Left lobe of liver (tissue), 2 donors: ENCODE measurements around the gene HOXA3. TPM values are rescaled to one million over a fixed set of nuclear protein-coding genes. Genes with fewer than 3 reads are reported as not detected.

Experiments used
- ATAC-seq: fragments of 200-7000 bp; cut with Tn5 transposase; one replicate; pipeline ENCODE4 v1.9.1; 2020; ENCODE audit warnings: mild to moderate bottlenecking, moderate library complexity
- DNase-seq: peaks from one replicate; pipeline ENCODE4 v3.0.0-alpha.2; 2020; ENCODE audit warnings: low spot score
- total RNA-seq: library from RNA; stranded (reverse); gene quantifications from one replicate; pipeline ENCODE4 v1.2.1, GENCODE V29; 2021
- donor health status: DM: no; HTN: no; CAD: no; lungs with moderate emphysema.
- donor health status: DM: no; HTN: yes; CAD: no.

Gene HOXA3
- total RNA-seq, 1 donor from 2014 or later, result 0.30 TPM

DNA sequence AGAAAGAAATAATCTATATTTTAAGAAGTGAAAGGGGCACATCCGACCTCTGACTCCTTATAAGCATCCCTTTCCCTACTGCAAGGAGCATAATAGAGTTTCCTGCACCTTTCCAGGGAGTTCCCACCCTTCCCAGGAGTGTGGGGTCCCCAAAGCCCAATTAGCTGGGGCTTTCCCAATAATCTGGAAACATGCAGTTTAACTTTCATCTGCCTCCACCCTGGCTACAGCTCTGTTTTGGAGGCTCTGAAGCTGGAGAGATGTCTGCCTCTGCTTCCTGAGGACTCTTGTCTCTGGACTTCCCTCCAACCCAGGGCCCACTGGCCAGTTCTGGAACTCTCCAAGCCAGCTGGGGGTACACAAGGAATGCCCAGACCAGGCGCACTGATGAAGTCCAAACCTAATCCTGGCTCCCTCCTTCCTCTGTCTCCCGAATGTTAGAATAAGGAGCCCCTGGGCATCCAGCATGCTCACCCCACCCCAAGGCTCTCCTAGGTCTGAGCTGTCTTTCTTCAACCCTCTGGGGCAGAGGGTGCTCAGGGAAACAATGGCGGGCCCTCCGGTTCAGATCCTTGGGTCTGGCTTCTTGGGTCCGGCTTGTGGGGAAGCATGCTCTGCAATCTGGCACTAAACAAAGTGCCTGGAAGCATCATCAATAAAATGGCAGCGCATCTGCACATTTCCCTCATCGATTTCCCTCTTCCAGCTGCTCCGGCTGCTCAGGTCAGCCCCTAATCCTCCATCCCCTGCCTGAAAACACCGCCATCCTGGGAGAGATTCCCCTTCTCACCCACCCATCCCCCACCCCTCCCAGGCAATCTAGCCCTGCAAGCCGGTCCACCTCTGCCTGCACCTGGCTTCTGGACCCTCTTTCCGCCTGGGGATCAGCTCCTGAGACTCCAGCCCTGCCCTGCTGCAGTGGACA, 35.2 kb downstream of the HOXA3 start:
- ATAC-seq (no peak), DNase-seq (peak; percentile 30)

DNA sequence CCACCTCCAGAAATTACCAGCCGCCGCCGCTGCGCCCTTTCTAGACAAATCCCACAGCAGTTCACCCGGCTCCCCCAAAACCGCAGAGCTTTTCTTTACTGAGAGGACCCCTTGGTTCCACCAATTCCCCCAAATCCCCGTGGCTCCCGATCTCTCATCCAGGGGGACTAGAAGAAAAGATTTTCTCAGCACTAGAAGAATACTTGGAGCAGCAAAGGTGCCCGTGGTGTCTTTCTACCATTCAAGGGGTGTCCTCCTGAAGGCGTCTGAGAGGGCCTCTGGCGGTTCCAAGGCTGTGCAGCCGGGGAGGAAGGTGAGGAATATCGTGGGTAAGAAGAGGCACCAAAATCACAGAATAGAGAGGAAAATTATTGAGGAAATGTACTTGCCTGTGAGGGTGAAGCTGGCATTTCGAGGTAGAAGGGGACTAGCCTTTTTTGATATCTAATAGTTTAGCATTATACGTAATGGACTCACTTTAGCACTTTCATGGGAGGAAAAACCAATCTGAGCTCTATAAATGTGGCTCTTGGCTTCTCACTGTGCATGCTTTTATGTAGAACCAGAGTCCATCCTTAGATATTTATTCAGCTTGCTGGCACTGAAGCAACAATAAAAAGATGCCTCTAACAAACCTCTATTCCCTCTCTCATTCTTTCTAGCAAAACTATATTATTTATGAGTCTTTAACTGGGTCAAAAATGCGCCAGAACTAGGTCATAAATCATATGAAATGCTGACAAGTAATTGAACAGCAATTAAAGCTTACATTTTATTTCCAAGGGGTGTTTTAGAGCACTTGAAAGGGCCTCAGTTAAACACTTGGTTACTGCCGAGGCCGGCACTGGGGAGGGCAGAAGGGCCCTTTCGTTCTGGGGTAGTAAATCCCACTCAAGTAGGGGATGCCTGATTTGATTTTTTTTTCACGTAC, 36.1 kb downstream of the HOXA3 start:
- DNase-seq (peak; percentile 18), ATAC-seq (no peak)

DNA sequence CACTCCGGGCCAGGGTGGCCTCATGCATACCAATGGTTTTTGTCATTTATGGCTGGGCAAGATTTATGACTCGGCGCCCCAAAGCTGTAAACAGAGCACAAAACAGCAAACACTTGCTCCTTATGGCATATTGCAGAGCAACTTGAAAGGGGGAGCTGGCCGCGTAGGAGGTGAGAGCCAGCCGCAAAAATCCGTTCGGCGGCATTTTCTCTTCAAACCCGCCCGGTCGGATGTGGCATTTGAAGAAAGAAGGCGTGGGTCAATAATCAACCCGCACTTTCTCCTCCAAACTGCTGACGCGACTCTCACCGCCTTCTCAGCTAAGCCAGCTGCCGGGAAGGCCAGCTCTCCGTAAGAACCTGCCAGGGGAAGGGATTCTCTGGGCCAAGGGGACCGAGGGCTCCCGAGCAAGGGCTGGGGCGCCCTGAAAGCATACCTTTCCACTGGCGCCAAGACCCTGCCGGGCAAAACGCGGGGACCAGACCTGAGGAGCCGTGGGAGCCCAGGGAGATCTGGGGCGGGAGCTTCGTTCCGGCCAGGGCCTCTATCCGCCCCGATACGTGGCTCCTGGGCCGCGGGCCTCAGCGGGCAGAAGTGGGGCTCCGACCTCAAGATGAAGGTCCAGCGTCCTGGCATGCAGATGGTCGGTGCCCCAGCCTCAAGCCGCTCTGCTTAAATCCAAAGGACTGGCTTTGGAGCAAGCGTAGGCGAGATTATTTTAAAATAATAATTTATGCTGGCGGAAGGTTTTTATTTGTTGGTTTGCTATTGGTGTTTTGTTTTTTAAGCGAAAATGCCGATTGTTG, 37.0 kb downstream of the HOXA3 start:
- ATAC-seq (no peak), DNase-seq (no peak)

DNA sequence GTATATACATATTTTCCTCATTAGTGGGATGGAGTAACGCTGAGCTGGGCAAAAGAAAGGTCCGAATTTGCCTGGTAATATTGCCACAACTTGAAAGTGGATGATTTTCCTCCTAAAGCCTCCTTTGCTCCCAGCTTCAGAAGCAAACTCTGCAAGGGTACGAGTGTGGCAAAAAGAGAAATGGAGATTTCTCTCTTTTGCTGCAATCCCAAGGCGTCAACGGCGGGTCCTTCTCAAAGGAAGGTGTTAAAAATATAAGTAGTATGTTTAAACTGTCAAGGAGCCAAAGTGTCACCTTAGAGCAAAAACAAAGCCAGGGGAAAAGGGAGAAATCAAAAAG, 37.5 kb downstream of the HOXA3 start:
- ATAC-seq (no peak), DNase-seq (no peak)

DNA sequence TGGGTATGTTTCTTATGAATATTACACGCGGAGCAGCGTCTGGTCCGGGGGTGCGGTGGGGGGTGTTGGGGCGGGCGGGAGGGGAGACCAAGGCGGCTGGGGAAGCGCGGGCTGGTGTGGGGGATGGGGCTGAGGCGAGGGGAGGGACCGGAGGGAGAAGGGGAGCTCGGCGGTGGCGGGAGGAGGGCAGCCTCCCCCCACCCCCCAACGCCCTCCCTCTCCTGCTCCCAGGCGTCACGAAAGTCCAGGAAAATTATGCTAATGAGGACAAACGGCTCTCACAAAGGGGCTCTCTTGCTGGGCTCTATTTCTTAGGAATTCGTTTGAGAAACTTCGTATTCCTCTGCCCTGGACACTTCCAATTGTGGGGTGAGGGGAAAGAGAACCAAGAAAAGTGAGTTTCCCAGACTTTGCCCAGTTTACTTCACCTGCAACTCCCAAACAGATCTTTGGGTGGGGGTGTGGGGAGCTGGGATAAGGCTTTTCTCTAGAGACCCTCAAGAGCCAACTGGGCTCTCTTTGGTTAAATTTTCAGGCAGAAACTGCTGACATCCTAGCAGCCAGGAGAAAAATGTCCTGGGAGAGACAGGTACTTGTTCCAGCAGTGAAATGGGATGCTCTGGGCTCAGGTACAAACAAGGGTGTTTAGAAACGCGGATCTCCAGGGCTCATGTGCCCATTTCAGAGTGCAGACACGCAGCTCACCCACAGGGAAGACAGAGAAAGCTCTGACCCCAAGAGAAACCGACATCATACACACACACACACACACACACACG, 38.2 kb downstream of the HOXA3 start:
- ATAC-seq (peak; percentile 50), DNase-seq (no peak)

DNA sequence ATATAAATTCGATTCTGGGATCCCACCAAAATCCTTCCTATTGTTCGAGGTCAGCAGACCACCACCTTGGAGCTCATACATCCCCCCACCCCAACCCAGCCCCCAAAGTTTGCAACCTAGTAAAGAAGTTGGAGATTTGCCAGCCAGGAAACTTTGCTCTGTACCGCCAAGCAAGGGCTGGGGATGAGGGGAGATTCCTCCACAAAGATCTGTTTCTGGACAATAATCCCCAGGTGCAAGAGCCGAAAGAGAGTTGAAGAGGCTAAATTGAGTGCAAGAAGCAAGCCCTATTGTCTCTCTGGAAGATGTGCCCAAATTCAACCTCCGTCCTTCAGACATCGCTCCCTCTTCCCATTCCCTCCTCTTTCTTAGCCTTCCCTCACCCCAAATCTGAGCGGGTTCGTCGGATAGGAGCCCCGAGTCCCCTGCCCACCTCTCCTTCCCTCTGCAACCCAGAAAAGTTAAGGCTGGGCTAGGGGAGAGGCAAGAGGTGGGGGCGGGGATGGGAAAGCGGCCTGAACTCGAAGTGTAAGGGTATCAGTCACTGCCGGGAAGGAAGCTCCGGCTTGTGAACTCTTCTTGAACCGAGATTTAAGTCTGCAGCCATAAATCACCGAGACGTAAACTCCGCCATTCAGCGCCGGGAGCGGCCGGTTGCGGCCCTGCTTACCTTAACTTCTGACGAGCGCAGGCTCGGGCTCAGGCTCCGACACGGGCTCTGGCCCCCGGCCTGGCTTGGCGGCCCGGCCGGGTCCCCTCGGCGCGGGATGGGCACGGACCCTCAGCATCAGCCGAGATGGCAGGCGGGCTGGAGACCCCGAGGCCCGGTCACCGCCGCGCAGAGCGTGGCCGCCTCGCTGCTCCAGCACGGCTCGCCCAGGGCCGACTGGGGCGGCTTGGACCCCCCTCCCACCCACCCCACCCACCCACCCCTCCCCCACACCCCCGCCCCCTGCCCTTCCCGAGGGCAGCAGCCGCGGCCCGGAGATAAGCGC, 39.1 kb downstream of the HOXA3 start:
- ATAC-seq, result peak; percentile 53
- DNase-seq, result no peak

DNA sequence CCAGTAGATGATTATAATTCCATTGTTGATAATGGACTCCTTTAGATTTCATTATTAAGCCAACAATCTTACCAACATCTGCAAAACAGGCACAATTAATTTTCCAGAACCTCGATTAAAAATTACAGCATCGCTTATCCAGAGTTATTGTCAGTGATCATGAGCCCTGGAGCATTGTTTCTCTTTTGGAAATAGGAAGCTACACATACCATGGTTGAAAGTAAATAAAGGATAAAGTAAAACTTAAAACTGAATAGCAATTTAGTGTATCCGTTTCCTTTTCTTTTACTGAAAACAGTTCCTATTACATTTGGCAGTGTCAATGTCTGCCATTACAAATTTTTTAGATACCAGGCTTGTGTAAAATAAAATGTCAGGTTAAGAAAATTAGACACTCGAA, 40.0 kb downstream of the HOXA3 start:
- DNase-seq, result no peak

DNA sequence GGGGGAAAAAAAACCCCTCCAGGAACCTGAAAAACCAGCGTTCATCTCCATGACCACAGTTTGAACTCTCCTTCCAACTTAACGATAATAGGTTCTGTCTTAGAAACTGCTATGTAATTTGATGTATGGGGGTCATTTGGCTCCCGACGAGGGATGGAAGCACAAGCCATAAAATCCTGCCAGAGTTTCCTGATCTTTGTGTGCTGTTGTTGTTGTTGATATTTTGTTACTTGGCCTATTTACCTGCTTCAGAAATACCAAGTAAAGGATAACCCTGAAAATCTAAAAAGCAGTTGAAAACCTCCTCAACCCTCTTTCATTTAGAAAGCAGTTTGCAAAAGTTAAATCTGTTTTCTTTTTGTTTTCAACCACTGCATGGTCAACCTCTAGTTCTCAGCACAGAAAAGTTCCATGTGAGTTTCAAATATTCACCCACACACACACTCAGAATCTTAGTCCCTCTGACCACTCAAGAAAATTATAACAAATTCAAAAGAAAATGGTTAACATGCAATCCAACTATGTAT, 40.6 kb downstream of the HOXA3 start:
- ATAC-seq (no peak), DNase-seq (no peak)

More for the DNA sequence above, 40.0 kb downstream of the HOXA3 start:
- no peak for ATAC-seq

DNA sequence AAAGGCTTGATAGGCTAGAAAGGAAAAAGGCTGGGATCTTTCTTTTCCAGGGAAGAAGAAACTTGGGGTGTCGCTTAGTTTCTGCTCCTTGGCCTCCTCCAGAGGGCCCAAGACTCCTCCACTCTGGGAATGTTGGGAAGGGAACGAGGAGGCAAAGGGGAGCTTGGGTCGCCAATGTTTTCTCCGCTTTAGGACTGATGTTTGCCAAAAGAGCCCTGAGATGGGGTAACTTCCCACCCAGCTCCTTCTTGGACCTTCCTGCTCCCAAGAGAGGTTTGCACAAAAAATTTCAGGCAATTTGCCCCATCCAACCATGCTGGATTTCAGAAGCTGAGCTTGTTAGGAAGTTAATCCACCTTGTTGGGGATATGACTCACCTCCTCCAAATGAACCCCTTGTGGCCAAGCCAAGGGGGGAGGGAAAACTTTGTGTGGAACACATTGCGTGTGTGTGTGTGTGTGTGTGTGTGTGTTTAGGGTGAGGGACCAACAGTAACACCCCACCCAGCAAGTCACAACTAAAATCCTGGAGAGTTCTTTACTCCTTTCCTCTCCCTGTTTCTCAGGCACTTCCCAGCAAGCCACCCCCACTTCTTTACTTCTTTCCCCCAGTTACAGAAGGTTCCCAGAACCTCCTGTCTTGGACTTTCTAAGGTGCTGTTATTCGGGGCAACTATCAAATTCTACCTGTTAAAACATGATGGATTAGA, 41.2 kb downstream of the HOXA3 start:
- DNase-seq, result no peak
- no peak for ATAC-seq

DNA sequence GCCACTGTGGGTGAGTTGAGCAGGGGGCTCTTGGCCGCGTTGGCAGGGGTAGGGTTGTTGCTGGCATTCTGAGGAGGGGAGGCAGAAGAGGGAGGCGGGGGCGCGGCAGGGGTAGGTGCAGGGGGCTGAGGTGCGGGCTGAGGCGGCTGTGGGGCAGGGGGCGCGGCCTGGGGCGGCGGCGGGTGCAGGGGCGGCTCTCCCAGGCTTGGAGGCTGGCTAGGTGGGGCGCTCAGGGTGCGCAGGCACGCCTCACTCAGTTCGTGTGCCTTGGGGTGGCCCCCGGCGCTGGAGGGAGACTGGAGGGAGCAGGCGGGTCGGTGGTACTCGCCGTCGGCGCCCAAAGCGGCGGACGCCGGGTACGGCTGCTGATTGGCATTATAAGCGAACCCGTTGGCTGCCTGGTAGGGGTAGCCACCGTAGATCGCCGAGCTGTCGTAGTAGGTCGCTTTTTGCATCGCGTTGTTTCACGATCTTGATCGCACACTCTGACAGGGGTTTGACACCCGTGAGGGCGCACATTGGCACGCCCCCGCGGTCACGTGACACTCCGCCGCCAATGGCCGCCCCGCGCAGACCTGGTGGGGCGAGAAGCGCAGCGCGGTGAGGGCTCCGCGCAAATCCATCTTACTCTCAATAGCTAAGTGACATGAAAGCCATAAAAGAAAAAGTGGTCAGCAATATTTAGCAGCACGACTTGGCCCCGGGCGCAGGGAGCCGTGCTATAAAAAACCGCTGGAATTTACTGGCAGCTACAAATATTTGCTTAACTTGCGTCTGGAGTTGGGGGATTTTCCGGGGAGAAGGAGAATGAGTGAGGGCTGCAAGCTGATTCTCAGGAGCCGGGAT, 42.0 kb downstream of the HOXA3 start:
- no peak for DNase-seq

DNA sequence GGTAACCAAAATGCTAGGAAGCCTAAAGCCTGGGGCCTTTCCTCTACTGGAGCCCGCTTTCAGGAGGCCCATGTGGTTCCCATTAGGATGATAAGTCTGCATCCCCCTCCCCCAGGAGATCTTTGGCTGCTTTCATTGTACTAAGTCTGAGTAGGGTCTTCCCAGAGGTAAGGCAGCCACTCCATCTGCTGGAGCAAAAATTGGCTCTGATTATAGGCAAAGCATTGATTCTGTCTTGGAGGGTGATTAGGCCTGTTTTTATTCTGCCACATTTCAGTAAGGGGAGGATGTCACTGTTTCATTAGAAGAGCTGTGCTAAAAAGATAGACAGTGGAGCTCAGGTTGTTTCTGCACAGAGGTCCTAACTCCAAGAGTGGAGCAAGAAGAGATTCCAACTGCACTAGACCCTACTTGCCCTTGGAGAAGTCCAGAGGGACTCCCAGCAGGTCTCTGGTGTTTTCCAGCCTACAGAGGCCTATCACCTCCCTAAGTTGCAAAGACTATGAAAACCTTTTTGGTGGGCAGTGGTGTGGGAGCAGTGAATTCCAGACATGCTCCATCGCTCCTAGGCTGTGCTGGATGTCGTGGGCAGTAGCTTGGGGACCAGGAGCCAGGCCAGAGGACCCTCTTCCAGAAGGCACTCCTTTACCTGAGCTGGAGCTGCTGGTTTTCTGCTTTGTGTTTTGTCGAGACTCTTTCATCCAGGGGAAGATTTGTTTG, 42.8 kb downstream of the HOXA3 start:
- ATAC-seq (no peak), DNase-seq (no peak)

More for the DNA sequence above, 42.0 kb downstream of the HOXA3 start:
- no peak for ATAC-seq

DNA sequence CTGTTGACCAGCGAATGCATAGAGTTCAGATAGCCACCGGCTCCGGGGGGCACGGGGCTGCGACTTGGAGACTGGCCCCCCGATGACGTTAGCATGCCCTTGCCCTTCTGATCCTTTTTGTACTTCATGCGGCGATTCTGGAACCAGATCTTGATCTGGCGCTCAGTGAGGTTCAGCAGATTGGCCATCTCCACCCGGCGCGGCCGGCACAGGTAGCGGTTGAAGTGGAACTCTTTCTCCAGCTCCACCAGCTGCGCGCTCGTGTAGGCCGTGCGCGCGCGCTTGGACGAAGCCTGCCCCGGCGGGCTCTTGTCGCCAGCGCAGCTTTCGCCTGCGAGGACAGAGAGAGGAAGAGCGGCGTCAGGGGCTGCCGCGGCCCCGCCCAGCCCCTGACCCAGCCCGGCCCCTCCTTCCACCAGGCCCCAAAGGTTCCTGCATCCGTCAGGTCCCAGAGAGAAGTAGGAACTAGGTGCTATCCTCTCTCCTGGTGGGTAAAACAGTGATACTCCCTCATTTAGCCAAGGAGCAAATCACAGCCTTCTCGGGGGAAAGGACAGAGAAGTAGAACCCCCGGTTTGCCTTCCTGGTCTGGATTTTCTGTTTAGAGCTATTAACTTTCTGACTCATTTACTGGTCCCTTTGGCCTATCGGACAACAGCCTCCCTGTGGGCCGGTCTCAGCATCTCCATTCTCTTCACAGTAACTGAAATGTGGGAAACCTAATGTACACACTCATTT, 43.8 kb downstream of the HOXA3 start:
- ATAC-seq, result peak; percentile 72
- DNase-seq, result no peak

DNA sequence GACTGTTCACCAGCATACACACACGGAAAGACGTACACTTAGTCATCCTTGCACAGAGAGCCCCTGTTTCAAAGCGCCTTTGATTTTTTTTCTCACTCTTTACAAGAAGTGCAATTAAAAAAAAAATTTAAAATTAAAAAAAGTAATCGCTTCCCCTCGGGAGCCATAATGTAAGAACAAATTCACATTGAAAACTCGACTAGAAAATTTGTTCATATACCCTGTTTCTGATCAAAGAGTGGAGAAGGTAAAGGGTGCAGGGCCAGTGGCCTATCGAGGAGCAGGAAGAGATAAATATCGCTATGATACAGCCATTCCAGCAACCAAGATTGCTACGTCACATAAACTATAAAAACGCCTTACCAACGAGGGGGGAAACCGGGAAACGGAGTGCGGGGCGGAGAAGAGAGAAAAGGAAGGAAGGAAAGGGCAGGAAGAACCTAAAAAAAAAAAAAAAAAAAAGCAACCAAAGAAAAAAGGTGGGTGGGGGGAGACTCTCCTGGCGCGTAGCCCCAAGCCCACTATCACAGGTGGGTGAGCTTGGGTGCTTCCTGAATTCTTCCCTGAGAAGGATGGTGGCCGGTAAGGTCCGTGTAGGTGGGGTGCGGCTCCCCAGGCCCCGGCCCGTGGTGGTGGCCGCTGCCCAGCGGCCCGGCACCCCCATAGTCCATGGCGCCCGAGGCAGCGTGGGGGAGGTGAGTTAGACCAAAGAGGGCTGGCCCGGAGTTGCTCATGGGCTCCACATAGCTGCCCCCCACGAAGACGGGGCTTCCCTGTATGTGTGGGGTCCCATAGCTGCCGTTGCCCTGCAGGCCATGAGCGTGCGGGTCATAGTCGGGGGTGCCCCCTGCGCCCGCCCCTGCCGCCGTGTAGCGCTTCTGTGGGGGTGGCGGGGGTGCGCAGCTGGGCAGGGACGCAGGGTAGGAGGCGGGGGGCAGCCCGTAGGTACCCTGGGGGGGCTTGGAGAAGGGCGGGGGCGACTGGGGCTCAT, 44.7 kb downstream of the HOXA3 start:
- ATAC-seq (peak; percentile 10), DNase-seq (no peak)

DNA sequence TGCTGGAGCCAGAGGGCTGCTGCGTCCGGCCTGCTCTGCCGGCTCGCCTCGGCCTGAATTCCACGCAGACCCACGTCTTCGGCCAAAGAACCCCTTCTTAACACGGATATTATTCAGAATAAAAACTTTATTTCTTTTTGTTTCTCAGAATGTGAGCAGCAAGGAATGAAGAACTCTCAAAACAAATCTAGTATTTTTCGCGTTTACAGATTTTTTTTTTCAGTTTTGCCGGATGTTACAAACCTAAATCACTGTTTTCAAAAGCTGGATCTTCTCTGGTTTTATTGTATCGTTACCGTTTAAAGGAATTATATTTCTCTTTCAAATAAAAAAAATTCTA, 45.5 kb downstream of the HOXA3 start:
- DNase-seq (no peak), ATAC-seq (no peak)
